NCI-H345 treated with DMSO at 0.1 percent for 48 hours (cell line): ENCODE results near the gene EMP2.
"Not testable (repeated sequence)": the region's sequence is repeated elsewhere in the genome, so short reads cannot be mapped to it uniquely, and the experiment has no call there.

ENCODE experiments used
- DNase-seq: peaks from one replicate; lab custom pipeline; 2025; ENCODE audit not compliant: unreplicated experiment; lab: John Stamatoyannopoulos, UW

EMP2 gene

GRCh38 chr16:10578474-10579316 is 1.7 kb downstream of the EMP2 start:
- no peak for DNase-seq

- peak; percentile 51 for DNase-seq
Measured at GRCh38 chr16:10577305-10578202, 2.8 kb downstream of the EMP2 start.

GRCh38 chr16:10576390-10577304 is 3.8 kb downstream of the EMP2 start:
- DNase-seq, result no peak

- DNase-seq, result no peak
Measured at GRCh38 chr16:10575506-10576130, 4.8 kb downstream of the EMP2 start.

GRCh38 chr16:10572611-10573010 is 7.8 kb downstream of the EMP2 start:
- DNase-seq, result no peak

- DNase-seq, result no peak
Measured at GRCh38 chr16:10571354-10571753, 9.0 kb downstream of the EMP2 start.

- no peak for DNase-seq
Measured at GRCh38 chr16:10569621-10570020, 10.8 kb downstream of the EMP2 start.

GRCh38 chr16:10566613-10567012 is 13.8 kb downstream of the EMP2 start:
- no peak for DNase-seq

GRCh38 chr16:10565167-10565566 is 15.2 kb downstream of the EMP2 start:
- DNase-seq, result no peak

- no peak for DNase-seq
Measured at GRCh38 chr16:10564591-10564990, 15.8 kb downstream of the EMP2 start.

GRCh38 chr16:10562361-10562899 is 18.0 kb downstream of the EMP2 start:
- DNase-seq, result no peak

GRCh38 chr16:10561425-10561824 is 19.0 kb downstream of the EMP2 start:
- DNase-seq, result no peak

- no peak for DNase-seq
Measured at GRCh38 chr16:10561001-10561400, 19.4 kb downstream of the EMP2 start.

- not testable (repeated sequence) for DNase-seq
Measured at GRCh38 chr16:10559792-10560191, 20.6 kb downstream of the EMP2 start.

GRCh38 chr16:10558746-10559641 is 21.4 kb downstream of the EMP2 start:
- no peak for DNase-seq

GRCh38 chr16:10558305-10558704 is 22.1 kb downstream of the EMP2 start:
- no peak for DNase-seq

- DNase-seq, result no peak
Measured at GRCh38 chr16:10557750-10558149, 22.6 kb downstream of the EMP2 start.

- DNase-seq, result no peak
Measured at GRCh38 chr16:10556236-10556635, 24.2 kb downstream of the EMP2 start.

- no peak for DNase-seq
Measured at GRCh38 chr16:10554569-10554968, 25.8 kb downstream of the EMP2 start.
